Type B pancreatic cell (in vitro differentiated cells): Measurements from ENCODE around the gene INMT. TPM values are rescaled to one million over a fixed set of nuclear protein-coding genes. Genes with fewer than 3 reads are reported as not detected.

Experiments
- DNase-seq: peaks from one replicate; pipeline ENCODE4 v3.0.0; 2021; ENCODE audit warnings: mixed read lengths; ENCODE audit not compliant: unreplicated experiment; ENCODE audit errors: extremely low spot score
- H3K27ac Mint-ChIP-seq: 2 replicates; pipeline ENCODE4 v1.8.0; 2021; ENCODE audit warnings: mild to moderate bottlenecking, mixed read lengths
- H3K27me3 Mint-ChIP-seq: 2 replicates; pipeline ENCODE4 v1.8.0; 2021; ENCODE audit warnings: mixed read lengths
- H3K36me3 Mint-ChIP-seq: 2 replicates; pipeline ENCODE4 v1.8.0; 2021; ENCODE audit warnings: mixed read lengths
- H3K4me1 Mint-ChIP-seq: one replicate; pipeline ENCODE4 v1.8.0; 2021; ENCODE audit warnings: mixed read lengths; ENCODE audit not compliant: unreplicated experiment
- H3K4me3 Mint-ChIP-seq: 2 replicates; pipeline ENCODE4 v1.8.0; 2021; ENCODE audit warnings: mild to moderate bottlenecking, mixed read lengths
- H3K9me3 Mint-ChIP-seq: 2 replicates; pipeline ENCODE4 v1.8.0; 2021; ENCODE audit warnings: mixed read lengths
- CTCF ChIP-seq: fragments of 200-600 bp; sonication (generic); conservative IDR thresholded peaks from 2 replicates; pipeline ENCODE4 v1.5.0; 2021; ENCODE audit warnings: antibody characterized with exemption, mild to moderate bottlenecking
- long read RNA-seq: library from polyadenylated mRNA; unstranded; transcript quantifications from one replicate; pipeline ENCODE4 v2.0.0, GENCODE V29; 2020
- total RNA-seq: library from RNA; stranded (reverse); gene quantifications from 2 replicates; pipeline ENCODE4 v1.2.1, GENCODE V29; 2021; ENCODE audit warnings: low replicate concordance

INMT gene
- total RNA-seq: not detected in 2 replicates
- long read RNA-seq: 0 reads

GRCh38 chr7:30751696-30752273 is at the start of gene INMT:
Gene INMT, plus strand, starts transcription at chr7:30752135. Its CDS starts 16 bp downstream, at chr7:30752151.
- DNase-seq: no peak
- no peak for TF ChIP-seq CTCF

GRCh38 chr7:30702200-30702599 is 49.7 kb upstream of the INMT start:
- Mint-ChIP-seq H3K27me3 (peaks cover 26% of the 10 kb centered on the region), H3K27ac (no peak overlapping the region), H3K36me3 (no peaks in the 10 kb centered on the region), H3K4me1 (no peaks in the 10 kb centered on the region), H3K9me3 (no peaks in the 10 kb centered on the region), H3K4me3 (no peak overlapping the region)
- DNase-seq: no peak
- no peak for TF ChIP-seq CTCF

More at GRCh38 chr7:30751696-30752273, at the start of gene INMT:
- H3K27me3 Mint-ChIP-seq: no peaks in the 10 kb centered on the region
- no peak within 1 kb of the TSS for H3K4me3 Mint-ChIP-seq
- H3K36me3 Mint-ChIP-seq: no peaks in the 10 kb centered on the region
- peaks cover 5% of the 10 kb centered on the region for H3K9me3 Mint-ChIP-seq
- H3K4me1 Mint-ChIP-seq: peaks cover 7% of the 10 kb centered on the region
- H3K27ac Mint-ChIP-seq: no peak within 1 kb of the TSS

GRCh38 chr7:30703756-30704155 is 48.2 kb upstream of the INMT start:
- Mint-ChIP-seq H3K27ac (no peak overlapping the region), H3K9me3 (no peaks in the 10 kb centered on the region), H3K27me3 (peaks cover 29% of the 10 kb centered on the region), H3K4me1 (no peaks in the 10 kb centered on the region), H3K4me3 (no peak overlapping the region), H3K36me3 (no peaks in the 10 kb centered on the region)
- TF ChIP-seq CTCF: no peak
- DNase-seq: no peak

- Mint-ChIP-seq H3K4me1 (no peaks in the 10 kb centered on the region), H3K9me3 (no peaks in the 10 kb centered on the region), H3K4me3 (no peak overlapping the region), H3K27me3 (peaks cover 29% of the 10 kb centered on the region), H3K27ac (no peak overlapping the region), H3K36me3 (no peaks in the 10 kb centered on the region)
- no peak for DNase-seq
- no peak for TF ChIP-seq CTCF
These were observed 46.9 kb upstream of the INMT start for GRCh38 chr7:30705008-30705407.

GRCh38 chr7:30705596-30705995 is 46.3 kb upstream of the INMT start:
- Mint-ChIP-seq H3K27ac (no peak overlapping the region), H3K4me1 (no peaks in the 10 kb centered on the region), H3K27me3 (peaks cover 25% of the 10 kb centered on the region), H3K4me3 (no peak overlapping the region), H3K36me3 (no peaks in the 10 kb centered on the region), H3K9me3 (no peaks in the 10 kb centered on the region)
- no peak for DNase-seq
- TF ChIP-seq CTCF: no peak
